HG03378 (cell line): ENCODE measurements around the gene LIPG.
"Not testable (repeated sequence)": the region's sequence is repeated elsewhere in the genome, so short reads cannot be mapped to it uniquely, and the experiment has no call there.

Experiments
- ATAC-seq: cut with Tn5 transposase; IDR thresholded peaks from one replicate; pipeline ENCODE4 v1.9.1; 2021; ENCODE audit warnings: mild to moderate bottlenecking, moderate library complexity; ENCODE audit not compliant: unreplicated experiment

Gene LIPG

GRCh38 chr18:49546278-49546677, 15.6 kb upstream of the LIPG start:
- no peak for ATAC-seq

DNA sequence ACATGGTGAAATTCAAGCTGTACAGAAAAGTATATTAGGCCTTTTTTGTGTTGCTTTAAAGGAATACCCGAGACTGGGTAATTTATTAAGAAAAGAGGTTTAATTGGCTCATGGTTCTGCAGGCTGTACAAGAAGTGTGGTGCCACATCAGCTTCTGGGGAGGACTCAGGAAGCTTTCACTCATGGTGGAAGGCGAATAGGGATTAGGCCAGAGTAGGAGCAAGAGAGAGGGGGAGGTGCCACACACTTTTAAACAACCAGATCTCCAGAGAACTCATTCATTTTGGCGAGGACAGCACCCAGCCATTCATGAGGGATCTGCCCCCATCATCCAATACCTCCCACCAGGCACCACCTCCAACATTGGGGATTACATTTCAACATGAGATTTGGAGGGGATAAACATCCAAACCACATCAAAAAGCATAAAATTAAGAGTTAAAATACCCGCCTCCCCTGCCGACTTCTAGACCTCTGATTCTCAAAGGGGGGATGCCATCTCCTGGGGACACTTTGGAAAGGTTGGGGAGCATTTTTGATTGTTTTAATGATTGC, 15.1 kb upstream of the LIPG start:
- no peak for ATAC-seq

DNA sequence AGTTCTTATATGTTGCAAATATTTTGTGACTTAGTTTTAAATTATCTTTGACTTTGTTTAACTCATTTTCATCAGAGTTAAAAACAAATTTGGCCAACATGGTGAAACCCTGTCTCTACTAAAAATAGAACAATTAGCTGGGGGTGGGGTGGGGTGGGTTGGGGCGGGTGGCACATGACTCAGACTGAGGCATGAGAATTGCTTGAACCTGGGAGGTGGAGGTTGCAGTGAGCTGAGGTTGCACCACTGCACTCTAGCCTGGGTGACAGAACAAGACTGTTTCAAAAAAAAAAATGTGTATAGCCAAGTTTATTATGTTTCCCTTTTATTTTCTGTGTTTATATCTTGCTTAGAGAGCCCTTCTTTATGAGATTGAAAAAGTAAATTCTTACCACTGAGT, 14.2 kb upstream of the LIPG start:
- no peak for ATAC-seq

- no peak for ATAC-seq
Observed at GRCh38 chr18:49548229-49548636, 13.6 kb upstream of the LIPG start.

GRCh38 chr18:49550621-49551339, 11.1 kb upstream of the LIPG start:
- no peak for ATAC-seq

GRCh38 chr18:49553003-49553402, 8.9 kb upstream of the LIPG start:
- ATAC-seq = no peak

- no peak for ATAC-seq
Observed at GRCh38 chr18:49555641-49556040, 6.2 kb upstream of the LIPG start.

GRCh38 chr18:49558356-49558755, 3.5 kb upstream of the LIPG start:
- ATAC-seq = no peak

GRCh38 chr18:49559326-49559931, 2.4 kb upstream of the LIPG start:
- ATAC-seq = not testable (repeated sequence)

DNA sequence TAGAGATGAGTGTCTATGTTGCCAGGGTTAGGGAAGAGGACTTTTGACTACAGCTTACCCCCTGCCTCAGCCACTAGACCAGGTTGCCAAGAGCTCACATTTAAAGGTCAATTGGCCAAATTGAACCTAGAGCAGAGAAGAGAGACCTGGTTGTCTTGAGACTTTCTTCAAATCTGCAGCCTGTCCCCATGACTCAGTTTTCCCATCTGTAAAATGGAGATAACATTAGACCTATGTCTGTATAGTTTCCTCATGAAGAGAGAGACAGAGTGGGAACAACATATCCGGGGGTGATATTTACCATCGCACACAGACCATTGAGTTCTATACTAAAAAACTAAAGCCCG, 1.6 kb upstream of the LIPG start:
- no peak for ATAC-seq

DNA sequence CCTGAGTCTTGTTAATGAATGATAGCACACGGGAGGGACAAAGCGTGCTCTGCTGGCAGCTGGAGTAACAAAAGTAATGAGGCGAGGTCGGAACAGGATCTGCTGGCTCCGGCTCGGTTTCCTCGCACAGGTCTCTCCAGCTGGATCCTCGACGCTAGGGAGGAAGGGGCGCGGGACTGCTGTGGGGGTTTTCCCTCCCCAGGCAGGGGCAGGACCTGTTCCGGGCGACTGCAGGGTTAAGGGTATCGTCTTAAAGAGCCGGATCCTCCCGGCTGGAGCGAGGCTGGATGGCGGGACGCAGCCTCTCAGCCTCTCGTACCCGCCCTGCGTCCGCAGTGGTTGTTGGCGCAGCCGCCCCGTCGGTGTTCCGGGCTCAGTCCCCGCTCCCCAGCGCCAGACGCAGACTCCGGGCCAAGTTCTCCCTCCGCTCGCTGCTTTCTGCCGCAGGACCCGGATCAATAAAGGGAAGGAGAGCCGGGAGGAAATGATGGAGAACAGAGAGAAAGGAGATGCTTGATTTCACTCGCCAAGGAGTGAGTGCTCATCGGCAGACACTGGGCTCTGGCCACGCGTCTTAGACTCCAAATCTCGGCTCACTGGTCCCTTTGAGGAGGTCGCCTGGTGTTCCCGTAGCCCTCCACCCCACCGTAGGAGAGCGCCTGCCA, 1.1 kb upstream of the LIPG start:
- ATAC-seq = no peak

DNA sequence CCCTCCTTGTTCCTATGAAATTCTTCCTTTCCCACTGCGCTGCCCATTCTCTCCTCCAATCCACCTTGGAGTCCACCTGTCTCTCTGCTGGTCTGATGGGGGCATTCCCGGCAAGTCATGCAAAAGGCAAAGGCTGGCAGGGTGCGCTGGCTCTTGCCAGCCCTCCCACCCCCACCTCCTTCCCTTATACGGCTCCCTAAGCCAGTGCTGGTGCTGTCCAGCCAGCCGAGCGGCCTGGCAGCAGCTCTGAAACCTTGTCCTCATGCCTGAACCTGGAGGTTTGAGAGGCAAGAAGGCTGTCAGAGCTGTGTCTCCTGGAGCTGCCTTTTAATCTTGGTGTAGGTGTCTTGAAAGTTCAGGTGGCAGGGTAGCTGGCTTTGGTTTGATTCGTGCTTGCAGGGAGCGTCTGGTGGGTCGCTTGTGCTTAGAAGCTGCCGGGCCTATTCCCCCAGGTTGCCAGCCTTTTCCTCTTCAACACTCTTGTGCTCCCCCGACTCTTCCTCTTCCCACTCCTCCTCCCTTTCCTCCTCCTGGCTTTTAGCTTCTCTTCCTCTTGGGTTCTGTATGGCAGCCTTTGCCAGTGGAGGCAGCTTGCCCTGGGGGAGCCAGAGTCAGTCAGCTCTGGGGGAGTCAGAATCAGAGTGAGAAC, 748 bp downstream of the LIPG start:
- no peak for ATAC-seq

GRCh38 chr18:49563130-49563540, 1.3 kb downstream of the LIPG start:
- ATAC-seq = no peak

GRCh38 chr18:49563701-49564517, 2.1 kb downstream of the LIPG start:
- no peak for ATAC-seq

DNA sequence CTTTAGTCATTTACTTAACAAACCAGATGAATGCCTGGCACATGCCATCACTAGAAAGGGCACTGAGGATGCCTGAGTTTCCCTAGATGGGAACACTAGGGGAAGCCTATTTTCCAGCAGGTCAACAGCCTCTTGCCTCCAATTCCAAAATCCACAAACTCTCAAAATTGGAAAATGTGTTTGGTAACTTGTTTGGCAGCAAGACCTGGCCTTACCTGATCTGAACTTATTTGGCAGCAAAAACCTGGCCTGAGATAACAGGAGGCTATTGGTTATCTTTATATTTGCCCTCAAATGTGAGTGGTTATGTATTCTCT, 2.6 kb downstream of the LIPG start:
- no peak for ATAC-seq

- ATAC-seq = no peak
Observed at GRCh38 chr18:49565101-49565500, 3.2 kb downstream of the LIPG start.

- ATAC-seq = no peak
Observed at GRCh38 chr18:49565612-49566011, 3.8 kb downstream of the LIPG start.

DNA sequence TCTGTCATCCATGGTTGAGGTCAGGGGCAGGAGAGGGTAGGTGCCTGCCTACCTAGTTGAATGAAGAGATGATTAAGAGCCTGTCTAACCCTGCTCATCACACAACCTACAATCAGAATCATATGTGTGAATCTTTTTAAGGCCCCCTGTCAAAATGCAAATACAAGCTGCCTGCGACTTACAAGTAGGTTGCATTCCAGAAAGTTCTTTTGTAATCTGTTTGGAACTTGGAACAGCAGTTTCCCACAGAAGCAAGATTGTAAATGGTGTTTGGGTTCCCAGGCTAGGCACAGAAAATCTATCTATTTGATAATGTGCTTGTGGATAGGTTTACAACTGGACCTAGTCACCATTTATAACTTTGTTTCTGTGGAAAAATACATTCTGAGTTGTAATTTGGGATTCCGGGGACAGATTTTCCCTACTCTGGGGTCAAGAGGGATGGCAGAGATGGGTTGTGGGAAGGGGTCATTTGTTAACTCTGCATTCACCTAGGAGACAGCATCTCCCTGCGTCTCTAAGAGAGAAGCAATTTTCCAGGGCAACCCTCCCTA, 4.4 kb downstream of the LIPG start:
- no peak for ATAC-seq

DNA sequence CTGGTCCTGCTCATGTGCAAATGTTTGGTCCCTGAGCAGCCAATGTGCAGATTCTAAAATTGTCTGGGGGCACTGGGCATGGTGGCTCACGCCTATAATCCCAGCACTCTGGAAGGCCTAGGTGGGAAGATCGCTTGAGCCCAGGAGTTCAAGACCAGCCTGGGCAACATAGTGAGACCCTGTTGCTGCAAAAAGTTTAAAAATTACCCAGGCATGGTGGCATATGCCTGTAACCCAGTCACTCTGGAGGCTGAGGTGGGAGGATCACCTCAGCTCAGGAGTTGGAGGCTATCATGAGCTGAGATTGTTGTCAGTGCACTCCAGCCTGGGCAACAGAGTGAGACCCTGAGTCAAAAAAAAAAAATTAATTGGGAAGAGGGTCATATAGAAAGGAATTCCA, 5.1 kb downstream of the LIPG start:
- no peak for ATAC-seq

DNA sequence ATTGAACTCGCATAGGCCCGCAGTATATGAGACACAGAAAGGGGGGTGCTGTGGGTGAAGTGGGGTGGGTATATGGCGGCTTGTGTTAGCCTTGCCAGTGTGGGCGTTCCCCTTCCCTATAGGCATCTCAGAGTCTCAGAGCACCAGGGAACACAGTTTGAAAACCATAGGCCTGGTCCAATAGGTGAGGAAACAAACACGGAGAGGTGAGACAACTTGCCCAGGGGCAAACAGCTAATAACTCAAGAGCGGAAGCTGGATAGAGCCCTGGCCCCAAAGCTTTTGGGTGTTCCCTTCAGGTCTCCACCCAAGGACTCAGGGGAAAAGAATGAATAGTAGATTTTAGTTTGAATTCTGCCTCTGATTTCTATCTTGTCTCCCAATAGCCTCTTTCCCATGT, 7.9 kb downstream of the LIPG start:
- ATAC-seq = no peak

DNA sequence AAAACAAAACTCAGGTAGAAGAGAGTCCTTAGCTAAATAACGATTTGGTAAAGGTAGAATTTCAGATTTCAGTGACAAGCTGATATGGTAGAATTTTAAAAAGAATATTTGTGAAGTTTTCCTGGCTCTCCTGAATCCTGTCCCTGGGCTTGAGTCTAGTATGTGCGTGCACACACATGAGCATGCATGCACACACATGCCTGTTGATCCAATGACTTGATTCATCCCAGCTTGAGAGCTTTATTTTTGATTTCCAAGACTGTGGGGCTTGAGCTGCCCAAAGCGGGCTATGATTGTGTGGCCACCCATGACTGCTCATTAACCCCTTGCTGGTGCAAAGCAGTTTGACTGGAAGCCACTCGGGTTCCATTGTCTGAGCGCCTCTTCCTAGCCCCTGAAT, 9.0 kb downstream of the LIPG start:
- no peak for ATAC-seq
